Measurements from ENCODE around the gene SMC1B. TPM values are rescaled to one million over a fixed set of nuclear protein-coding genes. Genes with fewer than 3 reads are reported as not detected.
A peak's percentile ranks its signal among the peaks of the same experiment; 100 is the strongest.

Gene SMC1B
- total RNA-seq, 4 donors from 2014 or later, result 0.13 TPM; not detected in 3

GRCh38 chr22:45453764-45454163 lies 40.4 kb upstream of the SMC1B start:
- H3K27ac ChIP-seq (replicated peaks in 1 of 4), result peak overlapping the region in 1 of 4 donors; percentile 80
- 95% methylated on average over 6 of the region's 6 CpGs for WGBS
- H3K9me3 ChIP-seq, result no peaks in the 10 kb centered on the region
- DNase-seq (ENCODE audit: extremely low spot score), result no peak
- peaks cover 0 to 46% (median 31%) of the 10 kb centered on the region in 4 donors for H3K4me1 ChIP-seq
- H3K36me3 ChIP-seq, result no peaks in the 10 kb centered on the region
- no peak for TF ChIP-seq EP300 (IDR thresholded peaks at IDR 0.05)
- no peak for TF ChIP-seq POLR2A (IDR thresholded peaks at IDR 0.05; ENCODE audit: low read depth)
- no peak for TF ChIP-seq CTCF (IDR thresholded peaks at IDR 0.05)
- no peak for TF ChIP-seq POLR2AphosphoS5 (IDR thresholded peaks at IDR 0.05)
- peaks cover 0 to 13% (median 0%) of the 10 kb centered on the region in 4 donors for H3K27me3 ChIP-seq
- H3K4me3 ChIP-seq, result no peak overlapping the region
- intact Hi-C loops (cut with DNase I), result loop anchor here (5.0 kb wide), 1 partner anchor 49 kb away; the partner anchor contains the start of gene FBLN1

GRCh38 chr22:45452565-45453379 lies 39.4 kb upstream of the SMC1B start:
- Histone ChIP-seq H3K36me3 (no peaks in the 10 kb centered on the region), H3K9me3 (no peaks in the 10 kb centered on the region), H3K27me3 (peaks cover 0 to 13% (median 0%) of the 10 kb centered on the region in 4 donors), H3K27ac (replicated peaks in 1 of 4) (peak overlapping the region in 3 of 4 donors; percentile 58 to 80 (median 70)), H3K4me3 (no peak overlapping the region), H3K4me1 (peaks cover 0 to 56% (median 33%) of the 10 kb centered on the region in 4 donors)
- TF ChIP-seq POLR2A (IDR thresholded peaks at IDR 0.05; ENCODE audit: low read depth), result no peak
- TF ChIP-seq CTCF (IDR thresholded peaks at IDR 0.05), result no peak
- no peak for TF ChIP-seq POLR2AphosphoS5 (IDR thresholded peaks at IDR 0.05)
- TF ChIP-seq EP300 (IDR thresholded peaks at IDR 0.05), result no peak
- intact Hi-C loops (cut with DNase I), result loop anchor here (5.0 kb wide), 1 partner anchor 50 kb away; the partner anchor contains the start of gene FBLN1
- DNase-seq (ENCODE audit: extremely low spot score), result no peak
- 74% methylated on average over 8 of the region's 8 CpGs for WGBS

GRCh38 chr22:45451972-45452371 lies 38.6 kb upstream of the SMC1B start:
- WGBS, result 77% methylated on average over 6 of the region's 6 CpGs
- peaks cover 0 to 13% (median 0%) of the 10 kb centered on the region in 4 donors for H3K27me3 ChIP-seq
- intact Hi-C loops (cut with DNase I), result loop anchor here (5.0 kb wide), 1 partner anchor 50 kb away; the partner anchor contains the start of gene FBLN1
- H3K9me3 ChIP-seq, result no peaks in the 10 kb centered on the region
- no peaks in the 10 kb centered on the region for H3K36me3 ChIP-seq
- H3K4me1 ChIP-seq, result peaks cover 0 to 56% (median 33%) of the 10 kb centered on the region in 4 donors
- H3K4me3 ChIP-seq, result no peak overlapping the region
- peak overlapping the region; percentile 38 to 80 (median 64) for H3K27ac ChIP-seq (replicated peaks in 1 of 4)
- no peak for TF ChIP-seq POLR2AphosphoS5 (IDR thresholded peaks at IDR 0.05)
- no peak for TF ChIP-seq POLR2A (IDR thresholded peaks at IDR 0.05; ENCODE audit: low read depth)
- TF ChIP-seq CTCF (IDR thresholded peaks at IDR 0.05), result no peak
- TF ChIP-seq EP300 (IDR thresholded peaks at IDR 0.05), result no peak
- no peak for DNase-seq (ENCODE audit: extremely low spot score)

- TF ChIP-seq CTCF (IDR thresholded peaks at IDR 0.05) (no peak), POLR2AphosphoS5 (IDR thresholded peaks at IDR 0.05) (peak; percentile 17 to 62)
- Histone ChIP-seq H3K4me1 (peaks cover 0 to 56% (median 33%) of the 10 kb centered on the region in 4 donors), H3K27me3 (peaks cover 0 to 8% (median 0%) of the 10 kb centered on the region in 4 donors), H3K27ac (replicated peaks in 1 of 4) (peak overlapping the region; percentile 58 to 80 (median 67)), H3K4me3 (no peak overlapping the region), H3K36me3 (no peaks in the 10 kb centered on the region), H3K9me3 (no peaks in the 10 kb centered on the region)
- 60% methylated on average over 12 of the region's 12 CpGs for WGBS
- intact Hi-C loops (cut with DNase I), result loop anchor here (5.0 kb wide), 1 partner anchor 51 kb away; the partner anchor contains the start of gene FBLN1
- no peak for DNase-seq (ENCODE audit: extremely low spot score)
These were observed 37.7 kb upstream of the SMC1B start for GRCh38 chr22:45450921-45451651.

Measured in esophagus muscularis mucosa (tissue), 4 donors.